Muscle of back (tissue), 11 donors: ENCODE results near the gene DUS1L. TPM values are rescaled to one million over a fixed set of nuclear protein-coding genes. Genes with fewer than 3 reads are reported as not detected.
"Not testable (repeated sequence)": the region's sequence is repeated elsewhere in the genome, so short reads cannot be mapped to it uniquely, and the experiment has no call there.

Experiments
- DNase-seq, 3 donors: peaks; one replicate each; pipeline versions ENCODE4 v3.0.0 to v3.0.0-alpha.2; 2013
- polyA plus RNA-seq, 10 donors: library from polyadenylated mRNA; unstranded; fragments of 120-200 nt; gene quantifications; one replicate each; pipeline ENCODE4 v1.2.1, GENCODE V29; 2013; ENCODE audit not compliant: insufficient read length in 10 of 10

Gene DUS1L
- polyA plus RNA-seq, 10 donors = 43.1 to 61.5 (median 53.2) TPM

DNA sequence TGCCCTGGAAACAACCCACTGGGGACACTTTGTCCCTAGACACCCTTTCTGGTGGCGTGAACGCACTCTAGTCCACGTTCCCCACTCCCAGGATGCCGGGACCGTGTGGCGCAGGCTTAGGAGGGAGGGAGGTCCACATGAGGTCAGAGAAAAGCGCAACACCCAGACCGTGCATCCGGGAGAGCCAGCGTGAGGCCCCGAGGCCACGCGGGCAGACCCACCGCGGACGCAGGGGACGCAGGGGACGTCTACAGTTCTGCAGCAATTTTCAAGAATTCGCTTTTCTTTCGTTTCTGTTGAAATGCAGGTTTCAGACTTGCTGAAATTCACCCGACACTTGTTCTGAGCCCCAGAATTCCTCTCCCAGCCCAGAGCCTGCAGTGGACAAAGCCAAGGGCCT is 18.7 kb downstream of the DUS1L start:
- DNase-seq = no peak

DNA sequence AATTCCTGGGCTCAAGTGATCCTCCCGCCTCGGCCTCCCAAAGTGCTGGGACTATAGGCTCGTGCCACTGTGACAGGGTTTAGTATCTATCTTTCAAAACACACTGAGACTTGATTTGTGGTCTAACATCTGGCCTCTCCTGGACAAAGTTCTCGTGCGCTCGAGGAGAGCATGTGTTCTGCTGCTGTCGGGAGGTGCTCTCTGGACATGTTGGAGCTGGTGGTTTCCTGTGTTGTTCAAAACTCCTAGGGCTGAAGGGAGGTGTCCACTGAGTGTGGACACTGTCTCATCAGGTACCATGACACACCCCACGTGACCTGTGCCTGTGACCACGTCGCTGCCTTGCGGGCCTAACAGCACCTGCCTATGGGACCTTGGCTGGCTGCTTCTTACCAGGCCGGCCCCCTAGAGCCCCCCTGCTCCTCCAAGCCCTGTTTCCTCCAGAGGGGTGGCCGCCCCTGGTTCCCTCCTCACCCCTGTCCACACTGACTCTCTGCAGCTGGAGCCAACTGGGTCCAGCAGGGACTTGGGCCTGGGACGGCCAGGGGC is 19.6 kb downstream of the DUS1L start:
- no peak for DNase-seq

DNA sequence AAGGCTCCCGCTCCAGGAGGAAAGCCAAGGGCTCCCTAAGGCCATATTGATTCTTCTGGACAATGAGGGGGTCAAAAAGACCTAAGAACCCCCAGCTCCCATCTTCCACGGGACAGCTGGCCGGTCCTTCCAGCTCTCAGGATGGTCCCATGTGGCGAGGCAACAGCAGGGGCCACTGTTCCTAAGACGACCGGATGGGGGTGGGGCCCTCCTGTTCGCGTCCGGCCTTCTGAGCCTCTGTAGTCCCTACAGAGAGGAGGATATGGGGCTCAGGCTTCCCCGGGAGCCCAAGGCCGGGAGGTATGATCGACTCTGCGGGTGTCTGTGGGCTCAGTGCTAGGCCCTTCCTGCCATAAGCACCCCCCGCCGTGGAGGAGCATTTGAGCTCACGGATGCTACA is 22.1 kb downstream of the DUS1L start:
- DNase-seq = no peak

DNA sequence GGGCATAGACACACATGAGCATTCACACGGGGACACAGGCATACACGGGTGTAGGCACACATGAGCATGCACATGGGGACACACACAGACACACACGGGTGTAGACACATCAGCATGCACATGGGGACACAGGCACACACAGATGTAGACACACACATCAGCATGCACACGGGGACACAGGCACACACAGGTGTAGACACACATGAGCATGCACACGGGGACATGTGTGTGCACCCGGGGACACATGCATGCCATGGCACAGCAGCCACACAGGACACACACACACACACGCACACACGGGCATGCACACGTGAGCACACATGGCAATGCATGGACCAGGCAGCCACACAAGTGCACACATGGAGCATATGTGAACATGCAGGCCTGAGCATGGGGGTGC is 23.0 kb downstream of the DUS1L start:
- DNase-seq = no peak

DNA sequence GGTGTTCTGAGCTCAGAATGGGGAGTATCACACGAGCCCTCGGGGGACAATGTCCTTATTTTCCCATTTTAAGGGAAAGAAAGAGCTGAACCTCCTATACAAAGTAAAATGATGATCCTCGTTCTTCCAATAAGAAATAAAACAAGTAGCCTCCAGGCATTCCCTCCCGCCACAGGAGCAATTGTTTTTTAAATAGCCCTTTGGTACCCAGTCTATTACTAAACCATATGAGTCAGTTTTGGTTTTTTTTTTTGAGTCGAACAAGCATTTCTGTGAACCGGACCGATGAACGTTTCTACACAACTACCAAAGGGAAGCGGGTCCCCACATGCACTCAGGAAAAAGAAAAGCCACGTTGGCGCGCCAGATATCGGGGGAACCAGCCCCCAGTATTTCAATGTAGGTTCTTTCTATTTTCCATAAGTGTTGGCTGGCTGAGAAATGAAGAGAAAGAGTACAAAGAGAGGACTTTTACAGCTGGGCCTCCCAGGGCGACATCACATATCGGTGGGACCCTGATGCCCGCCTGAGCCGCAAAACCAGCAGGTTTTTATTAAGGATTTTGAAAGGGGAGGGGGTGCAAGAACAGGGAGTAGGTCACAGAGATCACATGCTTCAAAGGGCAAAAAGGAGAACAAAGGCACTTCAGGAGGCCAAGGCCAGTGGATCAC is 24.3 kb downstream of the DUS1L start:
- DNase-seq = no peak

DNA sequence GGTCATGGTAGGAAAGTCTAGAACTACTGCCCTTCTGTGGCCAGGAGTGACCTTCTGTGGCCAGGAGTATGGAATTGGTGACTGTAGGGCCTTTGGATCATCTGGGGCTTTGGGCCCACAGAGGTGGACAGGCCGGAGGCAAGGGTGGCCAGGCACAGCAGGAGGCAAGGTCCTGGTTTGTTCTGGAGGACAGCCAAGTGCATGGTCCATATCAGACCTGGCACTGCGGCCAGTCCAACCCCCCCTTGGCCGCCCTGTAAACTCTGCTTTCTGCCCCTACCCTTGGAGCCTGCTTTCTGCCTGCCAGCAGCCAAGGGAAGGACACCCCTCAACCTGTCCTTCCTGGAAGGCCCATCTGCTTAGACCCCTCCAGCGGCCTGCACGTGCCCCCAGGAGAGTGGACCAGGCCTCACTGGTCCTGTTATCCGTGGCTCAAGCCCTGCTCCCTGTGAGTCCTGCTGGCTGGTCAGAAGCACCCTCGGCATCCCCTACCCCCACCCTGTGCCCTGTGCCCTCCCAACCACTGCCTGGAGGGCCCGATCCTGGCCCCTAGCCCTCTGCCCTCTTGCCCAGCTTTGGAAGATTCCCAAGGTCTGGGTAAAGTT is 25.8 kb downstream of the DUS1L start:
- no peak for DNase-seq

DNA sequence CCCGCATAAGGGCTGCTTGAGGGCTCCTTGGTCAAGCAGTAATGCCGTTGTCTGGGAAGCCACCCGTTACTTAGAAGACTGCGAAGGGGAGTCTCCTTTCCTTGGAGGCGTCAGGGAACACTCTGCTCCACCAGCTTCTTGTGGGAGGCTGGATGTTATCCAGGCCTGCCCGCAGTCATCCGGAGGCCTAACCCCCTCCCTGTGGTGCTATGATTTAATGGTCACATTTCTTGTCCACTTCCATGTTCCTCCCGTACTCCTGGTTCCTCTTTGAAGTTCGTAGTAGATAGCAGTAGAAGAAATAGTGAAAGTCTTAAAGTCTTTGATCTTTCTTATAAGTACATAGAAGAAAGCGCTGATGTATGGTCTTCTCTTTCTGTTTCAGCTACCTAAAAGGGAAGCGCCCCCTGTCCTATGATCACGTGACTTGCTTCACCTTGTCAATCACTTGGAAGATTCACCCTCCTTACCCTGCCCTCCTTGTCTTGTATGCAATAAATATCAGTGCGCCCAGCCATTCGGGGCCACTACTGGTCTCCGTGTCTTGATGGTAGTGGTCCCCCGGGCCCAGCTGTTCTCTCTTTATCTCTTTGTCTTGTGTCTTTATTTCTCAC is 26.7 kb downstream of the DUS1L start:
- DNase-seq = not testable (repeated sequence)

DNA sequence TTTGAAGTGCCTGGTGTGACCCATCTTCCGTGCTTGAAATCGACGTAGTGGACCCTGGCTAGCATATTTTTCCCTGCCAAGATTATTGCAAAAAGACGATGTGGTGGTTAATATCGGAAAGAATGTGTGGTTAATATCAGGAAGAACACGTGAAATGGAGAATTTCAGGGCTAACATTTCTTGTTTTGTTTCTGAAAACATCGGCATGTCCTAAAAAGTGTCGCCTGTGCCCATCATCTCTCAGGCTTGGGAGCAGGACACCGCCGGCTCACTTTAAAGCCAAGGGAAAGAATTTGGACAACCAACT is 27.8 kb downstream of the DUS1L start:
- DNase-seq = no peak

DNA sequence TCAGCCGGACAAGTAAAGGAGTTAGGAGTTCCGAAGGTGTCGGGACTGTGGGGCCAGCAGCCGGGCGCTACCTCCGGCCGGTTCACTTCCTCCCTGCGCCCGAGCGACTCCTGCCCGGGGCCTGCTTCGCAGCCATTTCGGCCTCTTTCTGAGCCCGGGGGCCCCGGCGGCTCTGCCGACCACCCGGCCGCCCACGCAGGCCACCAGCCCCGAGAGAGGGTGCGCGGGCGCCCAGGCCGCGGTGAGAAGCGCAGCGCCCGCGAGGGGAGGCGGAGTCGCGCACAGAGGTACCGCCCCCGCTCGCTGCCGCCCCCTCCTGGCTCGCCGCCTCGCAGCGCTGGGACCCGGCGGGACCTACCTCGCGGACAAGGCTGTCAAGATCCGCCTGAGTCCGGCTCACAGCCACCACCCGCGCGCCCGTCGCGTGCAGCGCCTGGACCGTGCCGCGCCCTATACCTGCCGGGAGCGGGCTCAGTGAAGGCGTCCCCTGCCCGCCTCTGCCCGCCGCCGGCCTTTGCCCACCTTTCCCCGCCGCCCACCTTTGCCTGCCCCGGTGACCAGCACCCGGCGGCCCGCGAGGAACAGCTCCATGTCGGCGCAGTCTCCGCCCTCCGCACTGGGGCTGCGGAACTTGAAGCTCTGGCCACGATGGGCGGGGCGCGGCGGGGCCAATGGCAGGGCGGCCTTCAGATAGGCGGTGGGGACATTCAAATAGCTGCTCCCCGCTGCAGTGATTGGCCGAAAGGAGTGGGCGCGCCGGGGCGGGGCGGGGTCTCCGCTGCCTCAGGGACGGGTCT is 28.3 kb downstream of the DUS1L start, which contains the start of gene DCXR:
Gene DCXR, minus strand, starts transcription at position 606 of the 797 bp plus-strand sequence. Its CDS starts 15 bp downstream, at position 591.
- DNase-seq = peak; percentile 95 to 99 (median 95)

DNA sequence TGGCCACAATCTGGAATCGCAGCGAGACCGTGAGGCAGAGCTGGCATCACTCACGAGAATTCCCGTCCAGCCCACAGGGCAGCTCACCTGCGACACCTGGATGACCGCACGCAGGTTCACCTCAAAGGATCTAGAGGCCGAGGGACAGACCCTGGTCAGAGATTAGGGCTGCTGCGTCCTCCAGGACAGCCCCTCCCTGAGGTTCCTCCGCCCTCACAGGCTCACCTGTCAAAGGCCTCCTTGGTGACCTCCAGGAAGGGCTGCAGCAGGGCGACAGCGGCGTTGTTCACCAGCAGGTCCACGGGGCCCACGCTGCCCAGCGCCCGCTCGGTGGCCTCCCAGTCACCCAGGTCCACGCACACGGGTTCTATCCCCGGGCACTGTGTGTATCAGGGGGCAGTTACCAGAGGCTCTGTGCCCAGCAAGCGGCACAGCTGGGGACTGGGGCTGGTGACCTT is 28.9 kb downstream of the DUS1L start:
- no peak for DNase-seq

DNA sequence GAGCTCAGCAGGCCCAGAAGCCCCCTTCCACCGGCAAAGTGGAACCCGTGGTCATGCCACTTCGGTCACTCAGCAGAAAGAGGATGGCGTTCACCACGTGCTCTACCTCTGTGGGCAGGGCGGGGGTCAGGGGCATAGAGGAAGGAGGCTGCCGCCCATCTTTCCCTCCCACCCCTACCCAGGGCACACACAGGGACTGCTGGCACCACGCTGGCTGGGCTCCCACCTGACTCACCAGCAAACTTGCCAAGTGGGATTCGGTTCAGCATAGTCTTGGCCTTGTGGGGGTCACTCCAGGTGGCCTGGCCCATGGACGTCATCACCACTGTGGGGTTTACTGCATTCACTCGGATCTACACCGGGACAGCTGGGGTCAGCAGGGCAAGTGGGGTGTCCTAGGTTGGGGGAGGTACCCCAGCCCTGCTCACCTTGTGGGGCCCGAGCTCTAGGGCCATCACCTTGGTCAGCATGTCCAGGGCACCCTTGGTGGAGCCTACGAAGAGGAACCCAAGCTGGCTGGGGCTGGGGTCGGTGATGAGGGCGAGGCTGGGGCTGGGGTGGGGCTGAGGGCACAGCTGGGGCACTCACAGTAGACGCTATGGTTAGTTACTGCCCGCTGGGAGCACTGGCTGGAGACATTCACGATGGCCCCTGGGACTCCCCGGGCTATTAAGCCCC is 29.5 kb downstream of the DUS1L start:
- no peak for DNase-seq

DNA sequence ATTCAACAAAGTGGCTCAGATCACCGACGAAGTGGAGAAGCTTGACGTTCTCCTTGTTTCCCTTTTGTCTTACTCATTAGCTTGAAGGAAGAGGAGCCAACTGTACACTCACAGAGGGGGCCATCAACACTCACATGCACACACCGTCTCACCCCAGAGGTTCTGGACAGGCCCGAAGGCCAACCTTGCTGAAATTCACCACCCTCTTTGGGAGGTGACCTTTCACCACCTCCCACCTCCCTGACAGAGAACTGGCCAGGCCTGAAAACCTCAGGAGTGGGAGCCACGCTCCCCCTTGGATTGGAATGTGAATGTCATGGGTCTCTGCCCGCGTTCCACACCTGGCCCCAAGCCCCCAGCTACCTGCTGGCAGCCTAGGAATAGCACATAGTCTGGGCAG is 30.1 kb downstream of the DUS1L start:
- DNase-seq = no peak

DNA sequence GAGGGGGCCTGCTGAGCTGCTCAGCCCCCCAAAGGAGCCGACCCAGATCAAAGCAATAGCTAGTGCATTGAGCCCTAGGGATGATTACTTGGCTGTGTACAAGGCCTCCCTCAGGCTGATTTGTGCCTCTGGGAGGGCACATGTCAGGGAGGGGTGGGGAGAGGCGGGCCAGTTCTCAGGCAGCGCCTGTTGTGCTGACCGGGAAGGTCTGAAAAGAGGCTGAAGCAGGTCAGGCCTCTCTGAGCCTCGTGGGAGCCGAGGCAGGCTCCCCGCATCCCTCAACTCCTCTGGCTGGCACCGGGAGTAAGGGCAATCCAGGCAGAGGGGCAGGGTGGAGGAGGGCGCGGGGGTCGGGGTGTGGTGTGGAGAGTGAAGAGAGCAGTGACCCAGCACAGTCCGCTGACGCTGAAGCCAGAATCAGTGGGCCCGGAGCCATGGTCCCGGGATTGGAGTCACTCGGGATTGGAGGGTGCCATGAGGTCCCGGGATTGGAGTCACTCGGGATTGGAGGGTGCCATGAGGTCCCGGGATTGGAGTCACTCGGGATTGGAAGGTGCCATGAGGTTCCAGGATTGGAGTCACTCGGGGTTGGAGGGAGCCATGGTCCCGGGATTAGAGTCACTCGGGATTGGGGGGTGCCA is 31.1 kb downstream of the DUS1L start:
- DNase-seq = no peak

DNA sequence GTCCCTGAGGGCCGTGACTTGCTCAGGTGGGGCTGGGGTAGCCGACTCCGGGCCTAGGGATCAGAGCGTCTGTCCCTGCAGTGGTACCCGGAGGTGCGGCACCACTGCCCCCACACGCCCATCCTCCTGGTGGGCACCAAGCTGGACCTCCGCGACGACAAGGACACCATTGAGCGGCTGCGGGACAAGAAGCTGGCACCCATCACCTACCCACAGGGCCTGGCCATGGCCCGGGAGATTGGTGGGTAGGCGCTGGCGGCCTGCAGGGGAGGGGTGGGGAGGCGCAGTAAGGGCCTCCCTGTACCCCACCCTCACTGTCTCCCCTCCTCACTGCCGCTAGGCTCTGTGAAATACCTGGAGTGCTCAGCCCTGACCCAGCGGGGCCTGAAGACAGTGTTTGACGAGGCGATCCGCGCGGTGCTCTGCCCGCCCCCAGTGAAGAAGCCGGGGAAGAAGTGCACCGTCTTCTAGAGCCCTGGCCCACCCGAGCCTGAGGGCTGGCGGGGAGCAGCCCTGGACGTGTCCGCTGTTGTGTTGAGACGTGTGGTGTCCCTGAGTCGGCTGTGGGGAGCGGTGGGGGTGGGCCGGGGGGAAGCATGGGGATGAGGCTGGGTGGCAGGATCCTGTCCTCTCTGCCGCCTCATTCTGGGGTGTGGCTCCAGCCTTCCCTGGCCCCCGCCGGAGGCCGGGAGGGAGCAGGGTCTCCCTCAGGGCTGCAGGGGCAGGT is 32.1 kb downstream of the DUS1L start:
- DNase-seq = no peak

DNA sequence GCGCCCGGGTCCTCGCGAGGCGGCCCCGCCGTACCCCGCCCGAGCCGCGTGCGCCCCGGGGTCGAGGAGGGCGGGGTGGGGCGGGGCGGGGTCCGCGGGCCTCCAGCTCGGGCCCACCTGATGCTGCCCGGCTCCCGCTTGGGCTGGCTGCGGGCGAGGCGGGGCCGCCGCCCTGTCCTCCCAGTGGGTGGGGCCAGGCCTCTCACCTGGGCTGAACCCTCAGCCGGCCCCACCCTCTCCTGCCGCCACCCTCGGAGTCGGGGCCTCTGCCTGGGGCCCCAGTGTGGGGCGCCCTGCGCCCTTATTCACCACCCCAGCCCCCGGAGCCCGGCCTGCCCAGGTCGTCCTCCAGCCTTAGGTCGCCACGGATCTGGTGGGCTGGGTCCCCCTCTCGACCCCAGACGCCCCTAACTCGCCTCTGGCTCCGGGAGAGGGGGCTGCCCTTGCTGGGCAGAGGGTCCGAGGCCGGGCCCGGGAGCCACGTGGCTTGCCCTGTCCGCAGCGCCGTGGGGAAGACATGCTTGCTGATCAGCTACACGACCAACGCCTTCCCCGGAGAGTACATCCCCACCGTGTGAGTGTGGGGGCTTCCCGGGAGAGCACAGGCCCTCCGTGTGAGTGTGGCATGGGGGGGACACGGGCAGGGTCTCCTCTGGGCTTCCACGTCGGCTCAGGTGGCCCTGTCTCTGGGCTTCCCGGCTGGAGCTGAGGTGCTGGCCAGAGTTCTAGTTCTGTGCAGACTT is 33.5 kb downstream of the DUS1L start:
- DNase-seq = no peak

DNA sequence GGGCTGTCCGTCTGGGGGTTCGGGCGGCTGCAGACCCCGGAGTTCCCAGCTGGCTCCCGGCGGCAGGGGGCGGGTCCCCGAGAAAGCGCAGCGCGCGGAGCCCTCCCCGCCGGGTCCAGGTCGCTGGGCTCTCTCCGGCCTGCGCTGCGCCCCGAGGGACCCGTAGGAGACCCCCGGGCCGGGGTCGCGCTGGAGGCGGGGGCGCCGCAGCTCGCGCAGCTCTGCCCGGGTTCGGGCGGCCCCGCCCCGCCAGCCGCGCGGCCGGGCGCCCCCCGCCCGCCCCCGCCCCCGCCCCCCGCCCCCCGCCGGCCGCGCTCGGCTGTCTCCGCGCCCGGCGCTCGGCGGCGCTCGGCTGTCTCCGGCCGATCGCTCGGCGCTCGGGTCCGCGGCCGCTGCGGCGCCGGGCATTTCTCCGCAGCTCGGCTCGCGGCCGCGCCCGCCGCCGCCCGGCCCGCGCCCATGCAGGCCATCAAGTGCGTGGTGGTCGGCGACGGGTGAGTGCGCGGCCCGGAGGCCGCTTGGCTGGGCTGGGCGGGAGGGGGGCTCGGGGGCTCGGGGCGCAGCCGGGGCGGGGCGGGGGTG is 34.2 kb downstream of the DUS1L start, which contains the start of gene RAC3:
Gene RAC3, plus strand, starts transcription at position 376 of the 582 bp plus-strand sequence. Its CDS starts 84 bp downstream, at position 460.
- peak in 1 of 3 donors; percentile 44 for DNase-seq

DNA sequence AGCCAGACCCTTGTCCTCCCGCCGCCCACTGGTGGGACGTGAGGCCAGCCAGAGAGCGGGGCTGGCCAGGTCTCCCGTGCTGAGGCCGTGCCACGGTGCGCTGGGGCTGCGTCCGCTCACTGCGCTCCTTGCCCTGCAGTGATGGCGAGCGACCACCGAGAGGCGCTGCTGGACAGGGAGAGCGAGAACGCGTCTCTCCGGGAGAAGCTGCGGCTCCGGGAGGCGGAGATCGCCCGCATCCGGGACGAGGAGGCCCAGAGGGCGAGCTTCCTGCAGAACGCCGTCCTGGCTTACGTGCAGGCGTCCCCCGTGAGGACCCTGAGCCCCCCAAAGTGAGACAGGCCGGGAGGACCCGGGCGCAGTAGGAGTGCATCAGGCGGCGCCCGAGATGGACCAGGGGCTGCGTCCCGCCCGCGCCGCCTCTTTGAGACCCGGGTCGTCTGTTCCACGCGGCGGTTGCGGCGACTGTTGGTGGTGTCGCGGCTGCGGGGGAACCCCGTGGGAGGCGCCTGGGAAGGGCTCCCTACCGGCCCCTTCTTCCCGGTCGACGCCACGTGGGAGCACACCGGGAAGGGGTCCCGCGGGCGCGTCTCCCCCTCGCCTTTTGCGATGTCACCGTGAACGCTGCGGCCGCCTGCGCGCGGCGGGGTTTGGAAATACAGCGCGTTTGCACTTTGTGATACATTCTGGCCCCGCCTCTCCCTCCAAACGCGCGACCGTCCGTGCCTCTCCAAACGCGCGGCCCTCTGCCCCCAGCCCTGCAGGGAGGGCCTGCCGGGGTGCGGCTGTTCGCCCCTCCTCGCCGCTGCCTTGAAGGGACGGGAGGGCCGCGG is 34.9 kb downstream of the DUS1L start:
- peak; percentile 63 to 94 (median 89) for DNase-seq

DNA sequence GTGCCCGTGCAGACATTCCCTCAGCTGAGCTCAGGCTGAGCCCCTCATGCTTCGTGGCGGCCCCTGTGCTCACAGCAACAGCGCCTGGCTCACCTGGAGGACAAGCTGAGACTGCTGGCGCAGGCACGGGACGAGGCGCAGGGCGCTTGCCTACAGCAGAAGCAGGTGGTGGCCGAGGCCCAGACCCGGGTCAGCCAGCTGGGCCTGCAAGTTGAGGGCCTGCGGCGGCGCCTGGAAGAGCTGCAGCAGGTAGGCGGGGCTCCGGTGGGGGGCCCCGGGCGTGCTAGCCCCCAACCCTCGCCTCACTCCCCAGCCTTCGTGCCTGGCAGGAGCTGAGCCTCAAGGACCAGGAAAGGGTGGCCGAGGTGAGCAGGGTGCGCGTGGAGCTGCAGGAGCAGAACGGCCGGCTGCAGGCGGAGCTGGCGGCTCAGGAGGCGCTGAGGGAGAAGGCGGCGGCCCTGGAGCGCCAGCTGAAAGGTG is 35.6 kb downstream of the DUS1L start:
- DNase-seq = no peak
